H9 (cell line): ENCODE measurements around the gene NAA10. TPM values are rescaled to one million over a fixed set of nuclear protein-coding genes. Genes with fewer than 3 reads are reported as not detected.

ENCODE experiments used
- DNase-seq: peaks from one replicate; pipeline ENCODE4 v3.0.0-alpha.2; 2017
- H2AFZ ChIP-seq: one replicate; pipeline ENCODE4 v1.6.1; 2013; ENCODE audit warnings: mild to moderate bottlenecking, low read length, control low read depth, moderate library complexity
- H2AK5ac ChIP-seq: 2 replicates; pipeline ENCODE4 v1.6.1; 2013; ENCODE audit warnings: low read length, control low read depth, mixed read lengths; ENCODE audit not compliant: insufficient read length
- H2BK120ac ChIP-seq: one replicate; pipeline ENCODE4 v1.6.1; 2013; ENCODE audit warnings: low read depth, mild to moderate bottlenecking, low read length, control low read depth, inconsistent platforms; ENCODE audit not compliant: poor library complexity, severe bottlenecking
- H2BK12ac ChIP-seq: 2 replicates; pipeline ENCODE4 v1.6.1; 2013; ENCODE audit warnings: low read length, control low read depth, mixed read lengths, low read depth; ENCODE audit not compliant: insufficient read length
- H2BK15ac ChIP-seq: 2 replicates; pipeline ENCODE4 v1.6.1; 2013; ENCODE audit warnings: low read depth, low read length, control low read depth
- H2BK20ac ChIP-seq: one replicate; pipeline ENCODE4 v1.6.1; 2013; ENCODE audit warnings: low read depth, mild to moderate bottlenecking, low read length, control low read depth, inconsistent platforms; ENCODE audit not compliant: poor library complexity, severe bottlenecking
- H2BK5ac ChIP-seq: 2 replicates; pipeline ENCODE4 v1.6.1; 2013; ENCODE audit warnings: low read length, control low read depth, mixed read lengths; ENCODE audit not compliant: insufficient read length
- H3K14ac ChIP-seq: 2 replicates; pipeline ENCODE4 v1.6.1; 2013; ENCODE audit warnings: low read length, control low read depth; ENCODE audit not compliant: insufficient read depth
- H3K18ac ChIP-seq: 2 replicates; pipeline ENCODE4 v1.6.1; 2013; ENCODE audit warnings: low read depth, mild to moderate bottlenecking, mixed read lengths, low read length, control low read depth; ENCODE audit not compliant: insufficient read length
- H3K23ac ChIP-seq: 2 replicates; pipeline ENCODE4 v1.6.1; 2013; ENCODE audit warnings: low read length, control low read depth, mixed read lengths, low read depth; ENCODE audit not compliant: insufficient read length
- H3K23me2 ChIP-seq: 2 replicates; pipeline ENCODE4 v1.6.1; 2013; ENCODE audit warnings: low read depth, mild to moderate bottlenecking, mixed read lengths, low read length, control low read depth; ENCODE audit not compliant: insufficient read length, poor library complexity, severe bottlenecking
- H3K27ac ChIP-seq: 2 replicates; pipeline ENCODE4 v1.5.1; 2013; ENCODE audit warnings: low read length, control low read depth, mixed read lengths, low read depth; ENCODE audit not compliant: insufficient read length
- H3K27me3 ChIP-seq: 2 replicates; pipeline ENCODE4 v1.6.1; 2013; ENCODE audit warnings: low read length, control low read depth, inconsistent platforms; ENCODE audit not compliant: insufficient read depth
- H3K4ac ChIP-seq: 2 replicates; pipeline ENCODE4 v1.6.1; 2013; ENCODE audit warnings: low read depth, mild to moderate bottlenecking, control low read depth, inconsistent platforms, low read length, moderate library complexity
- H3K4me1 ChIP-seq: 2 replicates; pipeline ENCODE4 v1.6.1; 2013; ENCODE audit warnings: low read length, control low read depth, inconsistent platforms; ENCODE audit not compliant: insufficient read depth
- H3K4me2 ChIP-seq: 2 replicates; pipeline ENCODE4 v1.6.1; 2013; ENCODE audit warnings: low read length, control low read depth, mixed read lengths; ENCODE audit not compliant: insufficient read length, insufficient read depth
- H3K56ac ChIP-seq: 2 replicates; pipeline ENCODE4 v1.6.1; 2013; ENCODE audit warnings: low read depth, mild to moderate bottlenecking, mixed read lengths, low read length, control low read depth; ENCODE audit not compliant: insufficient read length
- H3K79me1 ChIP-seq: 2 replicates; pipeline ENCODE4 v1.6.1; 2013; ENCODE audit warnings: low read depth, mild to moderate bottlenecking, moderate library complexity, low read length, control low read depth, inconsistent platforms; ENCODE audit not compliant: insufficient read depth, poor library complexity, severe bottlenecking
- H3K79me2 ChIP-seq: 2 replicates; pipeline ENCODE4 v1.6.1; 2013; ENCODE audit warnings: low read length, control low read depth, inconsistent platforms; ENCODE audit not compliant: insufficient read depth
- H3K9ac ChIP-seq: 2 replicates; pipeline ENCODE4 v1.6.1; 2013; ENCODE audit warnings: low read length, control low read depth, mixed read lengths; ENCODE audit not compliant: insufficient read length; ENCODE audit errors: extremely low read depth
- H3K9me3 ChIP-seq: one replicate; pipeline ENCODE4 v1.6.1; 2013; ENCODE audit warnings: low read depth, low read length, inconsistent platforms; ENCODE audit not compliant: control insufficient read depth
- H3T11ph ChIP-seq: one replicate; pipeline ENCODE4 v1.6.1; 2013; ENCODE audit warnings: mild to moderate bottlenecking, low read length, control low read depth, inconsistent platforms
- H4K20me1 ChIP-seq: one replicate; pipeline ENCODE4 v1.6.1; 2013; ENCODE audit not compliant: control insufficient read depth, insufficient read length, insufficient read depth
- H4K5ac ChIP-seq: 2 replicates; pipeline ENCODE4 v1.6.1; 2013; ENCODE audit warnings: low read depth, mild to moderate bottlenecking, mixed read lengths, low read length, control low read depth; ENCODE audit not compliant: insufficient read length
- H4K8ac ChIP-seq: replicated peaks from 2 replicates; pipeline ENCODE4 v1.6.1; 2013; ENCODE audit warnings: low read length, control low read depth, mixed read lengths, low read depth; ENCODE audit not compliant: insufficient read length
- H4K91ac ChIP-seq: 2 replicates; pipeline ENCODE4 v1.6.1; 2013; ENCODE audit warnings: low read depth, mild to moderate bottlenecking, moderate library complexity, mixed read lengths, low read length, control low read depth; ENCODE audit not compliant: insufficient read length
- H3K27ac Mint-ChIP-seq, 3 experiments: 2 replicates in 2 of 3; 3 replicates in 1 of 3; pipeline ENCODE4 v1.8.0; 2020 to 2021; ENCODE audit warnings: mixed read lengths in 3 of 3, mild to moderate bottlenecking in 1 of 3, moderate library complexity in 1 of 3
- H3K27me3 Mint-ChIP-seq: 2 replicates; pipeline ENCODE4 v1.8.0; 2021; ENCODE audit warnings: low read depth, mild to moderate bottlenecking, moderate library complexity, mixed read lengths
- H3K36me3 Mint-ChIP-seq, 3 experiments: 2 replicates in 2 of 3; 3 replicates in 1 of 3; pipeline ENCODE4 v1.8.0; 2020 to 2021; ENCODE audit warnings: low read depth in 3 of 3, mixed read lengths in 3 of 3; ENCODE audit not compliant: insufficient read depth in 1 of 3
- H3K4me1 Mint-ChIP-seq, 2 experiments: 2 replicates each; pipeline ENCODE4 v1.8.0; 2020; ENCODE audit warnings: mixed read lengths in 2 of 2
- H3K4me3 Mint-ChIP-seq, 2 experiments: 2 replicates in 1 of 2; 3 replicates in 1 of 2; pipeline ENCODE4 v1.8.0; 2020 to 2021; ENCODE audit warnings: mild to moderate bottlenecking in 2 of 2, mixed read lengths in 2 of 2, moderate library complexity in 1 of 2
- H3K9me3 Mint-ChIP-seq, 2 experiments: 2 replicates in 1 of 2; 3 replicates in 1 of 2; pipeline ENCODE4 v1.8.0; 2020; ENCODE audit warnings: mild to moderate bottlenecking in 2 of 2, mixed read lengths in 2 of 2, moderate library complexity in 1 of 2
- CTCF ChIP-seq: fragments of 200-600 bp; sonication (generic); conservative IDR thresholded peaks from 3 replicates; pipeline ENCODE4 v1.8.0; 2021; ENCODE audit warnings: antibody characterized with exemption, mild to moderate bottlenecking
- WGBS: extraction: QIAGEN DNeasy Blood & Tissue Kit; methylation state at CpG from one replicate; pipeline ENCODE4 v1.1.7; 2013; ENCODE audit warnings: missing lambda C conversion rate, low lambda C conversion rate, mixed read lengths; ENCODE audit not compliant: insufficient read length; ENCODE audit errors: extremely low coverage; 5-methylcytosine and 5-hydroxymethylcytosine counted together
- total RNA-seq: library from RNA; stranded (reverse); gene quantifications from 2 replicates; pipeline ENCODE4 v1.2.1, GENCODE V29; 2021

The NAA10 gene
- total RNA-seq, 1 experiment from 2014 or later, result 101 TPM

GRCh38 chrX:153906126-153906917 lies 28.5 kb downstream of the NAA10 start:
- H4K91ac ChIP-seq, result no peak overlapping the region
- H4K8ac ChIP-seq, result no peak overlapping the region
- H3K27ac ChIP-seq, result no peak overlapping the region
- H3K36me3 Mint-ChIP-seq, result peaks cover 2 to 23% (median 4%) of the 10 kb centered on the region in 3 experiments; a peak in 4 of 7 replicates
- H3K4me3 Mint-ChIP-seq, result no peak overlapping the region
- H3K4ac ChIP-seq, result no peak overlapping the region
- H3K27me3 Mint-ChIP-seq, result no peaks in the 10 kb centered on the region; the same call in 1 of the 2 replicates
- no peak for TF ChIP-seq CTCF
- no CpG with 5 or more reads among the region's 27 CpGs for WGBS
- no peak overlapping the region for H2AFZ ChIP-seq
- H3K9ac ChIP-seq, result no peak overlapping the region
- H3K23ac ChIP-seq, result no peak overlapping the region
- H3K4me1 ChIP-seq, result no peaks in the 10 kb centered on the region
- H3K9me3 Mint-ChIP-seq, result peaks cover 55 to 67% of the 10 kb centered on the region in 2 experiments
- H3K4me2 ChIP-seq, result no peak overlapping the region
- H2BK20ac ChIP-seq, result no peak overlapping the region
- H3K23me2 ChIP-seq, result no peaks in the 10 kb centered on the region
- no peak overlapping the region for H2BK5ac ChIP-seq
- no peak overlapping the region for H2BK120ac ChIP-seq
- no peaks in the 10 kb centered on the region for H3K27me3 ChIP-seq
- no peak overlapping the region for H2AK5ac ChIP-seq
- no peak overlapping the region for H2BK15ac ChIP-seq
- H3K14ac ChIP-seq, result no peak overlapping the region
- H3K18ac ChIP-seq, result no peak overlapping the region
- H3K9me3 ChIP-seq, result peaks cover 11% of the 10 kb centered on the region
- DNase-seq, result no peak
- H2BK12ac ChIP-seq, result no peak overlapping the region
- no peaks in the 10 kb centered on the region for H3K79me1 ChIP-seq
- no peaks in the 10 kb centered on the region for H4K20me1 ChIP-seq
- no peaks in the 10 kb centered on the region for H3K79me2 ChIP-seq
- H3K56ac ChIP-seq, result no peak overlapping the region
- peaks cover 2 to 20% of the 10 kb centered on the region in 2 experiments for H3K4me1 Mint-ChIP-seq
- H4K5ac ChIP-seq, result no peak overlapping the region
- H3K27ac Mint-ChIP-seq, result no peak overlapping the region
- no peak overlapping the region for H3T11ph ChIP-seq
